GM19463 (cell line): ENCODE results near the gene SLC27A3.

Experiments
- ATAC-seq: cut with Tn5 transposase; IDR thresholded peaks from one replicate; pipeline ENCODE4 v1.9.1; 2021; ENCODE audit warnings: mild to moderate bottlenecking, moderate library complexity; ENCODE audit not compliant: unreplicated experiment

Gene SLC27A3, protein sequence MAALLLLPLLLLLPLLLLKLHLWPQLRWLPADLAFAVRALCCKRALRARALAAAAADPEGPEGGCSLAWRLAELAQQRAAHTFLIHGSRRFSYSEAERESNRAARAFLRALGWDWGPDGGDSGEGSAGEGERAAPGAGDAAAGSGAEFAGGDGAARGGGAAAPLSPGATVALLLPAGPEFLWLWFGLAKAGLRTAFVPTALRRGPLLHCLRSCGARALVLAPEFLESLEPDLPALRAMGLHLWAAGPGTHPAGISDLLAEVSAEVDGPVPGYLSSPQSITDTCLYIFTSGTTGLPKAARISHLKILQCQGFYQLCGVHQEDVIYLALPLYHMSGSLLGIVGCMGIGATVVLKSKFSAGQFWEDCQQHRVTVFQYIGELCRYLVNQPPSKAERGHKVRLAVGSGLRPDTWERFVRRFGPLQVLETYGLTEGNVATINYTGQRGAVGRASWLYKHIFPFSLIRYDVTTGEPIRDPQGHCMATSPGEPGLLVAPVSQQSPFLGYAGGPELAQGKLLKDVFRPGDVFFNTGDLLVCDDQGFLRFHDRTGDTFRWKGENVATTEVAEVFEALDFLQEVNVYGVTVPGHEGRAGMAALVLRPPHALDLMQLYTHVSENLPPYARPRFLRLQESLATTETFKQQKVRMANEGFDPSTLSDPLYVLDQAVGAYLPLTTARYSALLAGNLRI

DNA sequence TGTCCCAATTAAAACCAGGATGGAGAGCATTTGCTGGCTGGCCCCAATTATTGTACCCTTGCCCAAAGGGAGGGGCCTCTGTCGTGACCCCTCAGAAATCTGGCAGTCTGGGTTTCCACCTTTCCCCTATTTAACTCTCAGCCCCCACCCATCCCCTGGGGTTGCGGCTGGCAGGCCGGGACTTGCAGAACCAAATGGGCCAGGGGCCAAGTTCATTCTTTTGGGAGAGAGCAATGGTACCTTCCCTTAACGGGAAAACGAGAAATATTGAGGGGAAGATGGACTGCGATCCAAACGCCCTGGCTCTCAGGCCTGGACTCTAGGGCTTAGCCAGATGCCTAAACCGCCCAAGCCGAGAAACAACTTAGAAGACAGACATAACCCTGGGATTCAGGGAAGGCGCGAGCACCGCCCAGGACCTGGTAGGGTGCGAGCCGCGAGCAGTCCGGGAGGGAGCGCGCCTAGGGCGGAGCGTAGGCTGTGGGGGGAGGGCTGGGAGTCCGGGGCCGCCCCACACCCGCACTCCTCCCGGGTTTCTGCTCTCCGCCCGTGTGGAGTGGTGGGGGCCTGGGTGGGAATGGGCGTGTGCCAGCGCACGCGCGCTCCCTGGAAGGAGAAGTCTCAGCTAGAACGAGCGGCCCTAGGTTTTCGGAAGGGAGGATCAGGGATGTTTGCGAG is at the start of gene SLC27A3:
Gene SLC27A3 (plus strand): TSS at position 628 of the 678 bp plus-strand sequence. CDS start 91 bp downstream, outside the sequence.
- peak; percentile 20 for ATAC-seq

DNA sequence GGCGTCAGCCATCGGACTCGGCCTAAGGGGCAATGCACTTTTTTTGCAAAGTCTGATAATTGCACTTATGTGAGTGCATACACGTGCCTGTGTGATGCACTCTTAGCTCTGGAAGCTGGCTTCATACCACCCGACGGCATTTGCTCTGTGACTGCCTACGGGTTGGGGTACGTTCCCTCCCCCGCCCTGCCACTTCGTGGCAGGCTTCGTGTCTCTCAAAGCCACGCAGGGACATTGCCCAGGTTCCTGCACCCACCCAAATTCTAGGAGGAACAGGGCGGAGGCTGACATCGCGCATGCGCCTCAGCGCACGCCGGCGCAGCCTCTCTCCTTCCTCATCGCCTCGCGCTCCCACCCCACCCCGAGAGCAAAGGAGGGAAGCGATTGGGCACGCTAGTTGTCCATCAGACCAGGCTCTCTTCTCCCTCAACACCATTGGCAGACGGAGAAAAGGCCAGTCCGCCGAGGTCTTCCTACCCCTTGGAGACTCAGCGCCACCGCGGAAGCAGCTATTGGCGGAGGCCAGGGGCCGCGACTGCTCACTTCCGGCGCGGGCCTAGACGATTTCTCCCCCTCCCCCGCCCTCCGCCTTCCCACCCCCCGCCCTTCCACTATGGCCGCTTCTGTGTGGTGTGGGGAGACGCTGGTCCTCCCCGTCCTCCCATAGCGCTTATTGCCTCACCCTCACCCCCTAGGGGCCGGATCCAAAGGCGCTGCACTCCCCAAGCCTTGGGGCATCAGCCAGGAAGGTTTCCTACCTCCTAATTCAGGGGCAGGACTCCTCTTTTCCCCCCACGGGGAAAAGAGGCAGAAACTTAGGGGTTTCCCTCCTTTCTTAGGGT is 47.5 kb upstream of the SLC27A3 start, which contains the start of gene INTS3:
Gene INTS3 (plus strand): TSS at position 588 of the 842 bp plus-strand sequence. CDS start 585 bp downstream, outside the sequence.
- ATAC-seq = peak; percentile 94

DNA sequence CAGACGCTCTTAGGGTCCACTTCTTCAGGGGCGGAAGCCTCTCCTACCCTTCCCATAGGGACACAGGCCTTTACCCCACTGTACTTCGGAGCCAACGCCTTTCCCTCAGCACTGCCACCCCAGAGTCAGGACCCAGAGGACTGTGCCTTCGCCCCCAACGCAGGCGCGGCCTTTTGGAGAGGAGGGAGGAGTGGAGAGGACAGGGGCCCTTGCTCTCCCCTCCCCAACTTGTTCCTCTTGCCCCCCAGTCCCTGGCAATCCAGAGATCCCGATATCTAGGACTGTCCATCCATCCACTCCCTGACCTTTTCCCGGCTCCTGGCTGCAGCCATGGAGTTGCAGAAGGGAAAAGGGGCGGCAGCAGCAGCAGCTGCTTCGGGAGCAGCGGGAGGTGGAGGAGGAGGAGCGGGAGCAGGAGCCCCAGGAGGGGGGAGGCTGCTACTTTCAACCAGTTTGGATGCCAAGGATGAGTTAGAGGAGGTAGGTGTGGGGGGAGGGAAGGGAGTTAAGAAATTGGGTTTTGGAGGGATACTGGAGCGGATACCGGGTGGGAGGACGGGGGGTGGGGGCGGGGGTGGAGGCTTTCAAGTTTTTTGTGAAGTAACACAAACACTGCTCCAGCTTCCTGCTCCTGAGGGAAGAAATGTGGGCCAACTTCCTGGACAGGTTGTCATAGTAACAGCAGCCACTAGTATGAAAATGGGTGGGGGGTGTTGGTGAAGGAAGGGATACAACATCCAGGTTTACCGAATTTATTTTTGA is 46.7 kb upstream of the SLC27A3 start:
- no peak for ATAC-seq

DNA sequence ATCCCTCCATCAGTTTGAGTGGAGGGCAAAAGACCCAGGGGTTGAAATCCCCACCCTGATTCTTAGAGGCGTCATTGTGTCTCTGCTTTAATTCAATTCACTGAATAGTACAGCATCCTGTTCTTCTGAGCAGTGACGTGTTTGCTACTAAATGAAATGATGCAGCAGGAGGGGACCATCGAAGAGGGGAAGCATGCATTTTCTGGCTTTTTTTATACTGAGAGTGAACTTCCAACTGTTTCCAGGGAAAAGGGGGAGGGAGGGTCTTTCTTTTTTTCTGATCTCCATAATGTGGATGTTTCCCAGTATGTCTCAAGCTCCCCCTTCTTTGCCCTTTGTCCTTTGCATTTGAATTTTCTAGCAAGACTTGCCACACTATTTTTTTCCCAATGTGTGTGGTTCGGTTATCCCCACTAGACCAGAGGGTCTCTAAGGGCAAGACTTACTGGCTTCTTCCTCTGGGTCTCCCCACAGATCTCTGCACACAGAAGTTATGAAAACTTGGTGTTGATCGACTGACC is 44.7 kb upstream of the SLC27A3 start:
- ATAC-seq = no peak

DNA sequence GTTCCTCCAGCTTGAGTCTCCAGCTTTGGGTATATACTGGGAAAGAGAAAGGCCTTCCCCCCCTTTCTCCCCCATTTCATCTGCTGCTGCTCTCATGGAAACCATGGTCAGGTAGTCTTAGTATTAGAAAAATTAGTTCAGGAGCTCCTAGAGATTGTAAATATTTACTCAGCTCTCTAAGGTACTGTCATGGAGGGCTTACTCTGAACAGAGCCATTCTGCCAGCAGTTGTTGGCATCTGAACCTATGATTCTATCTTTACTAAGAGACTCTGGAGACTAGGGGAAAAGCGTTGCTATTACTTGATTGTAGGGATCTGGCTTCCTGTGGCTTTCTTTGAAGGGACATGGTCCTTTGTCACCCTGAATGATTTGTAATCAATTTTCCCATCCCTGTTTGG is 41.2 kb upstream of the SLC27A3 start:
- ATAC-seq = no peak

DNA sequence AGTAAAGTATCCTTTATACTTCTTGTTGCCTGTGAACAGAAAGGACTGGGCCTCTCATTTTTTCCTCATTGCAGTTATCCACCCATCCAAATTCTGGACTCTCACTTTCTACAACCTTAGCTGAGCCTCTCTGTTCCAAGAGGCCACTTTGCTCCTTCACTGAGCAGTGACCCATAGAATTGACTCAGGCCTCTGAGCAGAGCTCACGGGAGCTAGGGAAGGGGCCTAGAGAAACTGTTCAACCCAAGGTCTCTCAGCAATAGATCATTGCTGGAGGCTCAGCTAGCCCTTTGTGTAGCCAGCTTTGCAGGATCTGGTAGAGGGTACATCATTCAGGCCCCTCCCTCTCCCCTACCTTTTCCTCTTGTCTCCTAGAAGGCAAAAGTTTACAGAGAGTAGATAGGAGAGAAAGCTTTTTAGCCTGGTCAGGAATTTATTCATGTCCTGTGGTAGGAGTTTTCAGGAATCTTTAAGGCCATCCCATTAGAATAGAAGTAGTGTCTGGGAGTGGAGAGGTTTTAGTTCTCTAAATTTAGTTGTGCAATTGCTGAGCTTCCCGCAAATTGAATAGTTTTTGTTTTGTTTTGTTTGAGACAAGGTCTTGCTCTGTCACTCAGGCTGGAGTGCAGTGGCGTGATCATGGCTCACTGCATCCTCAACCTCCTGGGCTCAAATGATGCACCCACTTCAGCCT is 40.7 kb upstream of the SLC27A3 start:
- no peak for ATAC-seq

DNA sequence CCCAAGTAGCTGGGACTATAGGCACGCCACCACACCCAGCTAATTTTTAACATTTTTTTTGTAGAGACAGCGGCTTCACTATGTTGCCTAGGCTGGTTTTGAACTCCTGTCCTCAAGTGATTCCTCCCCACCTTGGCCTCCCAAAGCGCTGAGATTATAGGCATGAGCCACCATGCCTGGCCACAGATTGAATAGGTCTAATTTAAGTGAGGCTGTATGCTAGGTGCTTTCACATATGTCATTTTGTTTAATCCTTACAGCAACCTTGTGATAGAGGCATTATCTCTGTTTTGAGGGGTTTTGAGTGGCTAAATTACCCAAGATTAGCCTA is 40.2 kb upstream of the SLC27A3 start:
- ATAC-seq = no peak

DNA sequence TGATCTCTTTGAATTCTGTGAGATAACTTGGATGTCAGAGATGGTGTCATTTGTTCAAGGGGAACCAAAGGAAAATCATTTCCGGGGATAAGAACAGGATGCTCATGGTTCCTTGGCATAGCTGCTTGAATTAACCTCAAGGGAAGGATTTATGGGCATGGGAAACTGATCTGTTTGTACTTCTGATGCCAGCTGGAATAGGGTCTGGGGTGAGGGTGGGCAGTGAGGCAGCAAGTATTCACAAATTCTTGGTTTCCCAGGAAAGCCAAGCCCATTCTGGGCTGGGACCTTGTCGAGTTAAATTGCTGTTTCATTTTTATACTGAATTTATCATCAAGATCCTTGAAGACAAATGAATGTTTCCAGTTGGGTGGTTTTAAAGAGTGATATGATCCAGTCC is 33.2 kb upstream of the SLC27A3 start:
- ATAC-seq = no peak

DNA sequence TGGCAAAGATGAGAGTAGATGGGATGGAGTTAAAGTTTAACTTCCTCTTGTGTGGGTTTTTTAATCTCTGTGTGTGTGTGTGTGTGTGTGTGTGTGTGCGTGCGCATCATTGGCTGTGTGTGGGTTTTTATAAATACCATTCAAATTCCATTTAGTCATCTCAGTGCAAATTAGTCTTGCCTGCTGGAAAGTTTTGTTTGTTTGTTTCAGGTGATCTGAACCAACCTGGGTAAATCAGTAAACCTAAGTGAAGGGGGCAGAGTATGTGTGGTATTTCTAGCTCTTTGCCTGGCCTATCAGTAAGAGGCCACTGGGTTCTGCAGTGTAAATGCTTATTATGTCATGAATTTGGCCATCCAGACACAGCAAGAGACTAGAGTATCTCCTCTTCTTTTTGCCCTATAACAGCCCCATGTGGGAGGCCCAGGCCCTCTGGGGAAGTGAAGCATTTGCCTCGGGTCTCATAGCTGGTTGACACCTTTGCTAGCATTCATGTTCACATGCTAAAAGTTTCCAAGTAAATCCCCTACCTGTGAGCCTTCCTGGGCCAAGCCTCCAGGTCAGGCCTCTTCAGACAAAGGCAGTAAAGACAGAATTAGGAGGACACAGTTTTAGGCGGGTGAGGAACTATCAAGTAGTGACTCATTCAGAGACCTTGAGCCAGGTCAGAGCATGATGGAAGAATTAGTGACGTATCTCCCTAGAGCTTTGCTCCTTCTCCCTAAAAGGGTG is 32.6 kb upstream of the SLC27A3 start:
- peak; percentile 72 for ATAC-seq

DNA sequence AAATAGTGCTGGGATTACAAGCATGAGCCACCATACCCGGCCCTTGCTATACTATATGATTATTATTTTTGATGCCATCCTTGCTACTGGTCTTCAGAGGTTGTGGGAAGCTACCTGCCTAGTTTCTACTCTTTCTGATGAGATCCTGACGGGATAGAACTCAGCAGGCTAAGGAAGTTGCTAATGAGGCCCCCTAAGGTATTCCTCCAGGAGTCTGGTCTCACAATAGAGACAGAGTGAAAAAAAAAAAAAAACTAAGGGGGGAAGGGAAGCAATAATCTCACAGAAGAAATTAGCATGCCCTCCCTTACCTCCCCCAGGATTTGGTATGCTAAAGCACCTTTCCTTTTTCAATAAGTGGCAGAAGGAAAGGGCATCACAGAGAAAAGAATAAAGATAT is 29.8 kb upstream of the SLC27A3 start:
- no peak for ATAC-seq

DNA sequence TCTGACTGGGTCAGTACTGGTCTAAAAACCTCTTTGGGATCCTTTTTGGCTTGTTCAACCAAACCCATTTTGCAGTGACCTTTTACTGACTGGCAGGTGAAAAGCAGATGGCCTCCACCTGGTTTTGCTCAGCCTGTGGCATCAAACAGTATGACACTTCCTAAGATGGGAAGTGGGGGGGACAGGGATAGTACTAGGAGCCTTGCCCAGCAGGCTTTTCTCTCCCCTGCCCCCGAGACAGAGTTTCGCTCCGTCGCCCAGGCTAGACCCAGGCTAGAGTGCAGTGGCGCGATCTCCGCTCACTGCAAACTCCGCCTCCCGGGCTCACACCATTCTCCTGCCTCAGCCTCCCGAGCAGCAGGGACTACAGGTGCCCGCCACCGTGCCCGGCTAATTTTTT is 29.0 kb upstream of the SLC27A3 start:
- ATAC-seq = no peak

DNA sequence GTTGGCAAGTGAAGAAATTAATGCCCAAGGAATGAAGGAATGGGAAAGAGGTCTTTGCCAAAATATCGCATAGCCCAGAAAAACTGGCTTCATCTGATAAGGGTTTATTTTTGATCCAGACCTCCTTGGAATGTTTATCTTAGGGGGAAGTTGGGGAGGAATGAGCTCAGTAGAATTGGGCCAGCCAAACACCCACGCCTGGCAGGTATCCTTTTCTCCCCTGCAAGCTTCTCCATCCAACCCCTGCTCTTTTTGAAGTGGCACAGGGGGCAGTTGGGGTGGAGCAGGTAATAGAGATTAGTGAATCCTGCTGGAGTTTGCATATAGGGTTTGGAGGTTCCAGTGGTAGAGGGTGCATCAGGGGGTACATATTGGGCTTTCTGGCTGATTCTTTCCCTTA is 26.3 kb upstream of the SLC27A3 start:
- ATAC-seq = no peak

DNA sequence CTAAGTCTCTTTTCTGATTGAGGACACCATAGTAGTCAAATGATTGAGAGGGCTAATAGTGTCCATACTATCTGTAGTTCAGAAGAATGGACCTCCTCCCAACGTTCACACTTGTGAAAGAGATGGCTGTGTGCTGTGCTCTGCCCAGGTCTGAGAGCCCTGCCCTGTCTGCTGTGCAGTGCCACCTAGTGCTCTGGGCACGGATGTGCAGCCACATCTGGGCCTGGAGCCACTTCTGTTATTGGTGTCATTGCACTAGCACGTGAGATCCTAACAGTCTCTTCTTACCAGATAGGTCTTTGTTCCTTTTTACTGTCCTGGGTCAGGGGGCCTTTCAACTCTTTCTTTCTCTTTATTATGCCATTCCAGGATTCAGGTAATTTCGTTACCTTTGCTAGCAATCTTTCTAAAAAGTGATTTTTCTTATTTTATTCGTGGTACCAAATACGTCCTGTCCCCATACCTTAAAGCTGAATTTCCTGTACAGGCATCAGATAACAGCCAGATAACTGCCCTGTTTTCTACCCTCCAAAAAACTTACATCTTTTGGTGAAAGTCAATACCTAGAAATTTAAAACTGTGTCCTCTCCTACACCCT is 25.7 kb upstream of the SLC27A3 start:
- ATAC-seq = peak; percentile 85

DNA sequence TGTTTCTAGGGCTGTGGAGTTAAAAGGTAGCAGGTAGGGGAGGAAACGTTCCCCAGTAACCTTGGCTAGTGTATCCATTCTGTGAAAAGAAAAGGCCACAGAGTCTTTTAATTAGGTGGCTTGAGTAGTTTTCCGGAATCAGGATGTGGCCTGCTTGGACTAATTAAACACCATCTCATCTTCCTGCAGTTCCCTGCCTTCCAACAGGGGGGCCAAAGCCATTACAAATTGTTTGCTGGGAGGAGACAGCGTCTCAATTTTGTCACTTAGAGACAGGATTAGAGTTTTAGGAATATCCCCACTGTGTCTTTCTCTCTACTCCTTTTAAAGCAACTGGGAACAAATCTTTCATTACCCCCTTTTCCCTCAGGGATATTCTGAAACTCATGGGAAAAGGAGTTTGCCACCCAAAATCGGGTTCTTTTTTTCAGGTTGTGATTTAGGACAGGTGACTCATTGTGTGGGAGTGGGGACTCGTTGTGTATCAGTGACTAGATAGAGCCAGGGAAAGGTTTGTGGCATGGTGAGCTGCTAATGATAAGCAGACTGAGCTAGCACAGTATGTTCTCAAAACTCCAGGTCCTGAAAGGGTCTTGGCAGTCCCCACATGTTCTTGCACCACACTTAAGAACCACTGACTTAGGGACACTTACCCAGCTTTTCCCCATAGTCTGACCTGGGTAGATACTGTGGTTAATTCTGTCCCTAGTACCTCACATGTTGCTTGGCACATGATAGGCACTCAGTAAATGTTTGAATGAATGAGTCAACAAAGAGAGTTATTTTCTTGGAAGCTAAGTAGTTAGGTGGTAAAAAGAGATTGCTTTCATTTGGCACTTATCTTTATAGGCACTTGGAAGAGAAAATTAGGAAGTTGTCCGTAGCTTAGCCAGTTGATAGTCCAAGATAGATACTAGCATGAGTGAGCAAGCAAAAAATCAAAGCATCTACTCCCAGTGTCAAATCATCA is 24.9 kb upstream of the SLC27A3 start:
- no peak for ATAC-seq

DNA sequence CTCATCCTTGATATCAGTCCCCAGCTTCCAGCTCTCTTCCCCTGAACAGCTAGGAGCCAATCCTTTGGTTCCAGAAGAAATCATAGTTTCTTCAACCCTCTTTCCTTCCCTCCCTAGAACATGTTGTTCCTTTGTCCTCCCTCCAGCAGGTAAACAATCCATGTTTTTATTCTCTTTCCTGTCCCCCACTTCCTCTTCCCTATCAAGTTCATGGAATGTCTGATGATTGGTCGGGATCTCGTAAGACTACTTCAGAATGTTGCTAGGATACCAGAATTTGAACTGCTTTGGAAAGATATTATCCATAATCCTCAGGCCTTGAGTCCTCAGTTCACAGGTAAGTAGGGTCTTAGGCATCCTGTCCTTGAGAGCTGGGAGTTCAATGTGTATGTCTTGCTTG is 23.1 kb upstream of the SLC27A3 start:
- no peak for ATAC-seq

DNA sequence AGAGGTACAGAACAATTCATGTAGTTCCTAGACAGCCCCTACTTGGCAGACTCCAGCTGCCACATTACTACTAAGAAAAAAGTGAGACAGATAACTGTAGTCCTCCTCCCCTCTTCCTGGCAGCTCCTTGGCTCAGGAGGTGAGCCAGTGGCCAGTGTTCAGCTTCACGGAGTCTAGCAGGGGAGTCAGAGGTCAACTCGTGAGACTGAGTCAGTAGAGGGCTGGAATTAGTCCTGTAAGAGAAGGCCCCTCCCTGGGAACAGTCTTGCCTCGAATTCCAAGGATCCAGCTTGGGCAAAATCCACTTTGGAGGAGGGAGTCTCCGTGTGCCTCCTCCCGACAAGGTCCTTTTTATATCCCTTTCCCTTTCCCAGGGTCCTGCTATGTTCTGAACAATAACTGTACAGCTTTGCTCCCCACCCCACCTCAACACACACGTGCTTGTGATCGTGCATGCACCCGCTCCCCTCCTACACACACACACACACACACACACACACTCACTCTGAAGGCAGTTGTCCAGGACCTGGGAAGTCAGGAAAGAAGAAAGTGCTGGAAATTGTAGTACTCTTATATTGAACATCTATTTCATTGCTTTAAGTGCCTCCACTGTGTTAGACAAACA is 22.5 kb upstream of the SLC27A3 start:
- ATAC-seq = no peak

DNA sequence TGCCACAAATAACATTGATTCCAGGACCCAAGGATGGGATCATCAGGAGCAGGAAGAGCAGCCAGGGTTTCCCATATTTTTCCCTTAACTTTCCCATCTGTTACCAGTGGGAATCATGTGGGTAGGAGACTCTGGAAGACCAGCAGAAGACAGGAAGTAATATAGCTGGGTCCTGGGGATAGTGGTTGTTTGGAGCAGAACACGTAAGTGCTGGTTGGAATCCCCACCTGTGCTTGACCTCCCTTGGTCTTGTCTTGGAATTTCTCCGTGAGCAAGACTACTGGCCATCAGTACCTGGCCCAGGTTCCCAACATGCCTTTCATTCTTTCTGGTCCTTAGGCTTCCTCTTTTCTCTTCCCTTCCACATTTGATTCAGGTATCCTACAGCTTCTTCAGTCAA is 20.9 kb upstream of the SLC27A3 start:
- ATAC-seq = no peak
